ENCODE data around the gene NPIPB13.
"Not testable (repeated sequence)": the region's sequence is repeated elsewhere in the genome, so short reads cannot be mapped to it uniquely, and the experiment has no call there.

Gene NPIPB13

DNA sequence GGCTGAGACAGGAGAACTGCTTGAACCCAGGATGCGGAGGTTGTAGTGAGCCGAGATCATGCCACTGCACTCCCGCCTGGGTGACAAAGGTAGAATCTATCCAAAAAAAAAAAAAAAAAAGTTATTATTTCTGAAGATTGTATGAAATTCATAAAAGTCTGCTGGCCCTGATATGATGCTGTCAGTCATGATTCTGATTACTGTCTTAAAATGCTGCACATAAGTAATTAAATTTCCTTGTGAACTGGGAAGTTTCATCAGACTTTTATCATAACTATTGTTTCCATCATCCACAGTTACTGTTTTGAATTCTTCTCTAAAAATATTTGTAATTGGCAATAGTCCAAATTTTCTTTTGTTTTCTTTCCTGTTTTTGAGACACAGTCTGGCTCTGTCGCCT is at the start of gene NPIPB13:
Gene NPIPB13 (minus strand): TSS at position 101 of the 400 bp plus-strand sequence. CDS start 2,906 bp downstream, outside the sequence.
- not testable (repeated sequence) for DNase-seq

DNA sequence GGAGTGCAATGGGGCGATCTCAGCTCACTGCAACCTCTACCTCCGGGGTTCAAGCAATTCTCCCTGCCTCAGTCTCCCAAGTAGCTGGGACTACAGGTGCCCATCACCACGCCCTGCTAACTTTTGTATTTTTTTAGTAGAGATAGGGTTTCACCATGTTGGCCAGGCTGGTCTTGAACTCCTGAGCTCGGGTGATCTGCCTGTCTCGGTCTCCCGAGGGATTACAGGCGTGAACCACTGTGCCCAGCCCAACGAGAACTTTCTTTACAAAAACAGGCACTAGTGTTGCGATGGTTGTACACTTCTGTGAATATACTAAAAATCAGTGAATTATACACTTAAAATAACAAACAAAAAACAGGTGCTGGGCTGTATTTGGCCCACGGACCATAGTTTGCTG is 34.1 kb upstream of the NPIPB13 start:
- not testable (repeated sequence) for DNase-seq

GRCh38 chr16:30278523-30278922 is 30.2 kb upstream of the NPIPB13 start:
- not testable (repeated sequence) for DNase-seq

DNA sequence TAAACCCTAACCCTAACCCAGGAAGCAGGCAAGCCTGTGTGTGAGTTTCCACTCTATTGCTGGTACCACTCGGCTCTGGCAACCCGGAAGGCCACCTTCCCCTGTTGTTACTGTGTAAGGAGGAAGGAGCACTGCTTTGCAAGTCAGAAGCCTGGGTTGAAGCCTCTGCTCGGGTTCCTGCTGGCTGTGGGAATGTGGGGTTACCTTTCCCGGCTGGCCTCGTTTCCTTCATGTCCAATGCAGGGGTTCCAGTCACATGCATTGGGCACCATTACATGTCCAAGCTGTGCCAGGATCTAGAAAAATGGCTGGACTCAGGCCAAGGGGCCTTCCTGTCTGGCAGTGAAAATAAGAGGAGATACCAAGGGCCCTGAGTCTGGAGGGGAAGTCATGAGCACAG is 31.2 kb downstream of the NPIPB13 start:
- DNase-seq: not testable (repeated sequence)

GRCh38 chr16:30211414-30211813 is 36.9 kb downstream of the NPIPB13 start:
- not testable (repeated sequence) for DNase-seq

DNA sequence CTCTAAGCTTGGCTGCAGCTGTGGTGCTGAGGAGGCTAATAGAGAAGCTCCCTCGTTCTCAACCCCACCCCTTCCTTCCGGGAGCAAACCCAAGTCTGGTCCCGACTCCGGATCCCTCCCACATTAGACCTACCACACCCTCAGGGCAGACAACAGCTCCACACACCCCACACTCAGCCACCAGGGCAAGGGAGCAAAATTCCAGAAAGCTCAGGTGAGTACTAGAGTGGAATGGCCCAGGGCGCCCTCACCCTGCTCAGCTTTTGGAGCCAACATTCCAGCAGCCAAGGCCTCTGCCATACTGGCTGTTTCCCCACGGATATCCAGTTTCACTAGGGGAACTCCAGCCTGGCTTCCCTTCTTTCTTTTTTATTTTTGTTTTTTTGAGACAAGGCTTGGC is 39.2 kb downstream of the NPIPB13 start:
- not testable (repeated sequence) for DNase-seq

- not testable (repeated sequence) for DNase-seq
These were observed 41.1 kb downstream of the NPIPB13 start for GRCh38 chr16:30207063-30207704.

- not testable (repeated sequence) for DNase-seq
These were observed 42.0 kb downstream of the NPIPB13 start for GRCh38 chr16:30206252-30206651.

GRCh38 chr16:30205541-30206236 is 42.6 kb downstream of the NPIPB13 start:
- not testable (repeated sequence) for DNase-seq

- DNase-seq: not testable (repeated sequence)
These were observed 48.5 kb downstream of the NPIPB13 start for GRCh38 chr16:30199608-30200343.

- DNase-seq: not testable (repeated sequence)
These were observed 49.2 kb downstream of the NPIPB13 start, which contains the start of gene SULT1A3 for GRCh38 chr16:30199049-30199448. Gene SULT1A3 (plus strand): TSS chr16:30199255. CDS start chr16:30200729, 1,474 bp downstream.
